Nucleus accumbens (tissue), 56 donors: ENCODE results near the gene GFRAL.

Experiments
- DNase-seq, 56 donors: peaks; one replicate each; lab custom pipeline; 2025; lab: John Stamatoyannopoulos, UW

Gene GFRAL

GRCh38 chr6:55423933-55424332 is 96.7 kb downstream of the GFRAL start:
- no peak for DNase-seq

GRCh38 chr6:55433446-55434130 is 106.3 kb downstream of the GFRAL start:
- DNase-seq, result no peak

GRCh38 chr6:55437141-55437540 is 109.9 kb downstream of the GFRAL start:
- no peak for DNase-seq

GRCh38 chr6:55438203-55438602 is 110.9 kb downstream of the GFRAL start:
- no peak for DNase-seq

- DNase-seq, result no peak
Observed at GRCh38 chr6:55443238-55444134, 116.2 kb downstream of the GFRAL start.

GRCh38 chr6:55445648-55446204 is 118.5 kb downstream of the GFRAL start:
- DNase-seq, result no peak

- no peak for DNase-seq
Observed at GRCh38 chr6:55447891-55448290, 120.6 kb downstream of the GFRAL start.

GRCh38 chr6:55448451-55448850 is 121.2 kb downstream of the GFRAL start:
- DNase-seq, result no peak

GRCh38 chr6:55449225-55449624 is 122.0 kb downstream of the GFRAL start:
- DNase-seq, result no peak

- DNase-seq, result no peak
Observed at GRCh38 chr6:55450005-55450404, 122.7 kb downstream of the GFRAL start.
